ENCODE data around the gene CAD.

- TF ChIP-seq, protein P1, sequence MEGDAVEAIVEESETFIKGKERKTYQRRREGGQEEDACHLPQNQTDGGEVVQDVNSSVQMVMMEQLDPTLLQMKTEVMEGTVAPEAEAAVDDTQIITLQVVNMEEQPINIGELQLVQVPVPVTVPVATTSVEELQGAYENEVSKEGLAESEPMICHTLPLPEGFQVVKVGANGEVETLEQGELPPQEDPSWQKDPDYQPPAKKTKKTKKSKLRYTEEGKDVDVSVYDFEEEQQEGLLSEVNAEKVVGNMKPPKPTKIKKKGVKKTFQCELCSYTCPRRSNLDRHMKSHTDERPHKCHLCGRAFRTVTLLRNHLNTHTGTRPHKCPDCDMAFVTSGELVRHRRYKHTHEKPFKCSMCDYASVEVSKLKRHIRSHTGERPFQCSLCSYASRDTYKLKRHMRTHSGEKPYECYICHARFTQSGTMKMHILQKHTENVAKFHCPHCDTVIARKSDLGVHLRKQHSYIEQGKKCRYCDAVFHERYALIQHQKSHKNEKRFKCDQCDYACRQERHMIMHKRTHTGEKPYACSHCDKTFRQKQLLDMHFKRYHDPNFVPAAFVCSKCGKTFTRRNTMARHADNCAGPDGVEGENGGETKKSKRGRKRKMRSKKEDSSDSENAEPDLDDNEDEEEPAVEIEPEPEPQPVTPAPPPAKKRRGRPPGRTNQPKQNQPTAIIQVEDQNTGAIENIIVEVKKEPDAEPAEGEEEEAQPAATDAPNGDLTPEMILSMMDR (IDR thresholded peaks at IDR 0.05), result peak in 1 of 3 donors; percentile 18
- TF ChIP-seq POLR2A (IDR thresholded peaks at IDR 0.05), result no peak
- no peak for TF ChIP-seq POLR2AphosphoS5 (IDR thresholded peaks at IDR 0.05)
These were observed 47.8 kb downstream of the CAD start for GRCh38 chr2:27264753-27265535.
